ENCODE data around the gene RP2.

- TF ChIP-seq CTCF (IDR thresholded peaks at IDR 0.05 in 8 of 11, conservative IDR thresholded peaks at IDR 0.05 in 3 of 11) (no peak), POLR2AphosphoS5 (IDR thresholded peaks at IDR 0.05) (peak; percentile 65 to 77 (median 73)), POLR2A (IDR thresholded peaks at IDR 0.05) (no peak)
Measured at GRCh38 chrX:46912098-46912602, 75.3 kb downstream of the RP2 start, which contains the start of gene JADE3.
